GM18498 (cell line): ENCODE data around the gene RASA2.

Source experiments
- ATAC-seq: cut with Tn5 transposase; IDR thresholded peaks from one replicate; pipeline ENCODE4 v1.9.1; 2021; ENCODE audit warnings: mild to moderate bottlenecking, moderate library complexity; ENCODE audit not compliant: unreplicated experiment

The RASA2 gene

DNA sequence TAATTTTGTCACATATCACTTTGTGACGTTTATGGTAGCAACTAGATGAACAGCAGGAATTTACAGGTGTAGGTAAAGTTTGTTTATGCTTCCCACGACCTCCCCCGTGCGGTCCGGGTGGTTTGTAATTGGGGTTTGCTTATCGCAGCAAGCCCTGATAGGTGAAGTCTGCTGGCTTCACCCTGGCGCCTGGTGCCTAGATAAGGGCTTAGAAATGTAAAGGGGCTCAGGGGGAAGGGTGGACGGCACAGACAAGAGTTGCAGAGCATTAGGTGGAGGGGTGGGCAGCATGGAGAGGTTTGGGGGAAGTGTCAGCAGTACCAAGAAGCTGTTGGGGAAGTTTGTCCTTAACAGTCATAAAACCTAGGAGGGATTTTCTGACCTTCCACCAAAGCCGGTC is 143.1 kb downstream of the RASA2 start:
- no peak for ATAC-seq

- ATAC-seq = no peak
Observed at GRCh38 chr3:141632779-141633374, 146.1 kb downstream of the RASA2 start.

DNA sequence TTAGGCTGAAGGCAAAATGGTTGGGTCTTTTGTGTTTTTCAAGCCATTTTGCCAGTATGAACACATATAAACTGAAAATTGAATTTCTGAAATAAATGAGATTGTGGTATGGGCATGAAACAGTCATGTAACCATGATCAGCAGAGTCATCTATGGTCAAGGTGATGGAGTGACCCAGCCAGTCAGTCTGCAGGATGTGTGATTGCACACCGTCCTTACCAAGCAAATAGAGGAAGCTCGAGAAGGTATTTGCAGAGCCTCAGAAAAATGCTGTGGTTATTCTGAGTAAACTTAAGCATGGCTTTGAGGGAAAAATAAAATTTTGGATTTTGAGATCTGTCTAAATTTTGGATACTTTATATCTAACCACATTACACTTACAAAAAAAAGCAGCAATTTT is 155.4 kb downstream of the RASA2 start:
- no peak for ATAC-seq

- no peak for ATAC-seq
Observed at GRCh38 chr3:141643391-141643790, 156.6 kb downstream of the RASA2 start.

GRCh38 chr3:141643796-141644195 is 157.0 kb downstream of the RASA2 start:
- no peak for ATAC-seq

DNA sequence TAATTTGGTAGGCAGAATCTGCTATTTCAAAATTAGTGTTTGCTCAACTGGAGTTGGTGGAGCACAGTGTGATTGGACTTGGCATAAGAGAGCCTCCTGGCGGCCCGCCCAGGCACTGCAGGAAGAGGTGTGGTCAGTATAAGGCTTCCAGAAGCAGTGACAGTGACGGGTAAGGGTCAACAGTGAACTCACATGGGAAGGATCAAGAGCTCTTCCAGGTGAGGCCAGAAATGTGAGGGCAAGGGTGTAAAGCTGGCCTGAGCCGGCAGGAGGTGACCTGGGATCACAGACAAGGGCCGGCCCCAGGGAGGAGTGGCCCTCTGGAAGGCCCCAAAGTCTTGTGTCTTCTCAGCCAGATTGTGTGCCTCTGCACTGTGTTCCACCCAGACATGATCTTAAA is 158.1 kb downstream of the RASA2 start:
- ATAC-seq = peak; percentile 86

GRCh38 chr3:141646760-141647561 is 160.1 kb downstream of the RASA2 start:
- no peak for ATAC-seq

DNA sequence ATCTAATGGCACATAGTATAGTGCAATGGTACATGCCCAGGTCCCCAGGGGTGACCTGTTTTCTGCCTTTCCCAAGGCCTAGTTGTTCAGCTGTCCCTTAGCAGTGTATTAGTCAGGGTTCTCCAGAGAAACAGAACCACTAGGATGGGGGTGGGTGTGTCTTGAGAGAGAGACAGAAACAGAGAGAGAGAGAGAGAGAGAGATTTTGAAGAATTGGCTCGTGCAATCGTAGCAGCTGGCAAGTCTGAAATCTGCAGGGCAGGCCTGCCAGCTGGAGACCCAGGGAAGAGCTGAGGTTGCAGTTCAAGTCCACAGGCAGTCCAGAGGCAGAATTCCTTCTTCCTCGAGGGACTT is 160.7 kb downstream of the RASA2 start:
- no peak for ATAC-seq

DNA sequence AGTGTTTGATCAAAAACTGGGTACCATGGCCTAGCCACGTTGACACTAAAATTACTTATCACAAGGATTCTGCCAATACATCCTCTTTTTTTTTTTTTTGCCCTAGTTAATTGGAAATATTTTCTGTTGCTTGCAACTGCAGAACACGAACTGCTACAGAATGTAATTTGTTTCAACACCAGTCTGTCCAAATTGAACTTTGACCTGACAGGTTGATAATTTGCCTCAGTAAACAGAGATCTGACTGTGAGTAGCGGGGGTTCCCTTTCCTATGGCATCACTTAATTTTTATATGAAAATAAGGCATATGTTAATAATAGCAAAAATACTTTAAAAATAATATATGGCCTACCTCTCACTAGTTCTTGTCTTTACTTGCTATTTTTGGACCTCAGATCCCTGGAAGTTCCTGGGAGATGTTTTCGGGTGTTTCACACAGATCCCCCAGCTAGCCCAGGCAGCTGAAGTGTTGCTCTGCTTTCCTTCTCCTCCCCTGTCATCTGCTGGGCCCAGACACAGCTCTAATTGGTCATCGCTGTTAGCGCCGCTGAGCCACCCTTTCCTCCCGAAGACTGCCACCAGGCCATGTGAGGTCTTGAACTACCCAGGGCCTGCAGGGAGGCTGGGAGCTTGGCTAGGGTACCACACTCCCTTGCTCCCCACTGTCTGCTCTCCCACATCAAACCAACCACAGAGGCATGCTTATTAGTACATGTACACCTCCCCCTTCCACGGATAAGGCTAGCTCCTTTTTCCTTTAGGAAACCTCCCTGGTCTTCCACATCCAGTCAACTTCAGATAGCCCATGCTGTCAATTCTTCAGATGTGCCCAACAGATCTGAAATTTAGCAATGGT is 161.5 kb downstream of the RASA2 start:
- no peak for ATAC-seq

DNA sequence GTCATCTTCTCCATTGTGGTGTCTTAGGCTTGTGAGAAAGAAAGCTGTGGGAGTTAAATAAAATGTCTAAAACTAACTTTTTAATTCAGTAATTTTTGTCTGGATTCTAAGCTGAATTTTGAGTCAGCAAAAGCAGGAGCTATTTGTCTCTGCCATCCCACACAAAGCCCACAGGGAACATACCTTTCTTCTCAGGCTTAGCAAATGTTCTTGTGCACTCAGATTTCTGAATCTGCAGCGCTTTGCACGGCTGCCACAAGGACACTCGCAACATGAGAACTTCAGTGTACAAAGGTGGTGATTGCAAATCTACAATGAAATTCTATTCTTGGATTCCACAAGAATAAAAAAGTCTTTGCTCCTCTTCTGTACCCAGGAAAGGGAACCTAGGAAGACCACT is 163.0 kb downstream of the RASA2 start:
- ATAC-seq = no peak

DNA sequence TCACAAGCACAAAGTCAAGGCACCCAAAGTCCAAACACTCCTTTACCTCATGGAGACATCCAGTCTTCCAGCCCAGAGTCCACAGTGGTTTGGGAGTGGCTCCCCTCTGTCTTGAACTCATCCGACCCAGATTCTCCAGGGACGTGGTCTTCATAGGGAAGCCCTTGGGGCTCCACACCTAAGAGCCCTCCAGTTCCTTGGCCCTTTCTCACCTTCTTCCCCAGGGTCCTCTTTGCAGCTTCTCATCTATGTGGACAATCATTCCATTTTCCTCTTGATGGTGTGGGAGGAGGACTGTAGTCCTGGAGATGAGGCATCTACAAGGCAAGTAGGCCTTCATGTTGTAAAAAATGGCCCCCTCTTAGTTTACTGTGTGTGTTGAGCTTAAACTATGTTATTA is 164.0 kb downstream of the RASA2 start:
- ATAC-seq = no peak

DNA sequence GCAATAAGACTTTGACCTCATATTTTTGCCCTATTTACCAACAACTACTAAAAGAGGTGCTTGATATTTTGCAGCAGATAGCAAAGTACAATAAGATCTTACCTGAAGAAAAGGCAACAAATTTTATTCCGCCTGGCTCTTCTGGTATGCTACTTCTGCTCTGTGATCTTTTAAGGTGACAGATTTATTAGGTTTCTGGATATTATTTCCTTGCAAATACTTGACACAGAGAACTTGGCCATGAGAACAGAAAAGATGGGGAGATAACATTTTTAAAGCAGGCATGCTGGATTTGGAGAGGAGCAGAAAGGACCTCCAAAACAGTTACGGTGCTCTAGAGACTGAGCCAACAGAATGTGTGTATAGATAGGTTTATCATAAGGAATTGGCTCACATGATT is 164.6 kb downstream of the RASA2 start:
- ATAC-seq = no peak

DNA sequence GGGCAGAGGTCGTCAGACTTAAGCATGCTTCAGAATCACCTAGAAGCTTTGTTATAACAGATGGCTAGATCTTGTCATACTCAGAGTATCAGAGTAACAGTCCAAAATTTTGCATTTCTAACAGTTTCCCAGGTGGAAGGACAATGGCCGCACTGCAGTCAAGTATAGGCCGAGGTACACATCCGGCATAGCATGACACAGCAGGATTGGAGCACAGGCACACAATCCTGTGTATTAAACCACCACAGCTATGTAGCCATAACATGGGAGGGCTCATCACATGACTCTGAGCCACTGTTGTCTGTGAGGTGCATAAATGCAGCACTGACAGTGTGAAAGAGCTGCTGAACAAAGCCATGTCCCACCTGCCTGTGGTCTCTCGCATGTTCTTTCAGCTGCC is 165.5 kb downstream of the RASA2 start:
- ATAC-seq = no peak

DNA sequence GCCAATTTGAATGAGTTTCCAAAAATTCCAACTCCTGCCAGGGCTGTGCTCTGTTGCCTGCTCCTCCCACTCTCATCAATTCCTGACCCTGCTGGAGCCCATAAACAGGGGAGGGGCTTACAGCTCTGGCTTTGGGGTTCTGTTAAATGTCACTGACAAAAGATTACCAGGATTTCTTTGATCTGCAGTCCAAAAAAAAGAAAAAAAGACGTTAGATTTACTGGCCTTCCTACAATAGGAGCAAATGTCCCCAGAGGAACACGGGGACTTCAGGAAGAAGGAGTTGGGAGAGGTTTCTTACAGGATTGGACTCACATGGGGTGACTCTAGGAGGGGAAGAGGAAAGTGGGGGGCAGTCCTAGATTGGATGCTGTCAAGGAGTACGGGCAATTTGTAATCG is 167.0 kb downstream of the RASA2 start:
- no peak for ATAC-seq

DNA sequence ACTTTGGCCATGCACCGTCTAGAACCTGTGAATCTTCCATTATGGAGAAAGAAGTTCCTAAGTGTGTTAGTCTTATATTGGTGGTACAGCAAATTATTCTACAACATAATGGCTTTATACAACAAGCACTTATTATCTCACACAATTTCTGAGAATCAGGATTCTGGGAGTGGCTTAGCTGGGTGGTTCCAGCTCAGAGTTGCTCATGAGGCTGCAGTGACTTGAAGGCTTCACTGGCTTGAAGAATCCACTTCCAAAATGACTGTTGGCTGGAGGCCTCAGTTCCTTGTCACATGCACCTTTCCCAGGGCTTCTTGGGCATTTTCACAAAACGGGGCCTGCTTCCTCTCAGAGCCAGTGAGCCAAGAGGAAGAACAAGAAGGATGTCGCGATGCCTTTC is 169.0 kb downstream of the RASA2 start:
- no peak for ATAC-seq

GRCh38 chr3:141656771-141657170 is 169.9 kb downstream of the RASA2 start:
- no peak for ATAC-seq

- ATAC-seq = no peak
Observed at GRCh38 chr3:141657516-141657915, 170.7 kb downstream of the RASA2 start.

DNA sequence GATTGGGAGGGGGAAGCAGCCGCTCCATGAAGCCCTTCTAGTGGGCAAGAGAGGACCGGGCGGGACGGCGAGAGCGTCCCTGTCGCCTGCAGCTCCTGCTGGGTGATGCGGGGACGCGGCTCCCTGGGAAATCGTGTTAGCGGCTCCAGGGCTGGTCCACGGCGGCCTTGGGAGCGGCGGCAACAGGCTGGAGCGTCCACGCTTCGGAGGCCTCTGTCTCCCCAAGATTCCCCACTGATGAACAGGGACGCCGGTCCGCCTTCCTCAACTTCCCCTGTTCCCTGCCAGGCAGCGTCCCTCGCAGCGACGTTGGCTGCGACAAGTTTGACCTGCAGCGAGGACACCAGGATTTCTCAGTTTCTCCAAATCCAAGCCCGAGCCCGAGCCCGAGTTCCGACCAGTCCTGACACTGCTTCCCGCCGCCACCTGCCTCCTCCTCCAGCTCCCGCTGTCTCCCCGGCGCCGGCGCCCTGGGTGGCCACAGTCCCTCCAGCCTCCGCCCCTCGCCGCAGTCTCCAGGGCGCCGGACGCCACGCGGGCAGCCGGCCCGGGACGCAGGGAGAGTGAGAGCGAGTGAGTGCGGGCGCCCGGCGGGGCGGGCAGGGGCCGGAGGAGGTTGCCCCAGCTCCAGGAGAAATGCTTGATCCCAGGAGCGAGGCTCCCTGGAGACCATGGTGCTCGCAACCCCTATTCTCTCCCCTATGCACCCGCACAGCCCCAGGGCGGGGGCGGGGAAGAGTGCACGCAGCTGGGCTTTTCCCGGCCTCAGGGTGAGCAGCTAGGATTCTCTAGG is 173.2 kb downstream of the RASA2 start:
- no peak for ATAC-seq

DNA sequence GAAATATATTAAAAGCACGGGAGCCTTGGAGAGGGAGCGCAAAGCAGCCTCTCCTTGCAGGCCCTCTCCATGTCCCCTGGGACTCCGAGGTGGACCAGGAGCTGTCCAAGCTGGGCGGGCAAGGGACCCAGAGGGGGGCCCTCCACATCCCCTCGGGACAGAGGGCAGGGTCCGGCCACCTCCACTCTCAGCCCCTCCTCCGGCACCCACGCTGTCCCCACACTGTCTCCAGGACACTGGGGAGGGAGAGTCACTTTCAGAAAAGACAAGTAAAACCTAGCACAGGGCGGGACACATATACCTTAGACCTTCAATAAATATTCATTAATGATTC is 173.8 kb downstream of the RASA2 start:
- ATAC-seq = no peak

DNA sequence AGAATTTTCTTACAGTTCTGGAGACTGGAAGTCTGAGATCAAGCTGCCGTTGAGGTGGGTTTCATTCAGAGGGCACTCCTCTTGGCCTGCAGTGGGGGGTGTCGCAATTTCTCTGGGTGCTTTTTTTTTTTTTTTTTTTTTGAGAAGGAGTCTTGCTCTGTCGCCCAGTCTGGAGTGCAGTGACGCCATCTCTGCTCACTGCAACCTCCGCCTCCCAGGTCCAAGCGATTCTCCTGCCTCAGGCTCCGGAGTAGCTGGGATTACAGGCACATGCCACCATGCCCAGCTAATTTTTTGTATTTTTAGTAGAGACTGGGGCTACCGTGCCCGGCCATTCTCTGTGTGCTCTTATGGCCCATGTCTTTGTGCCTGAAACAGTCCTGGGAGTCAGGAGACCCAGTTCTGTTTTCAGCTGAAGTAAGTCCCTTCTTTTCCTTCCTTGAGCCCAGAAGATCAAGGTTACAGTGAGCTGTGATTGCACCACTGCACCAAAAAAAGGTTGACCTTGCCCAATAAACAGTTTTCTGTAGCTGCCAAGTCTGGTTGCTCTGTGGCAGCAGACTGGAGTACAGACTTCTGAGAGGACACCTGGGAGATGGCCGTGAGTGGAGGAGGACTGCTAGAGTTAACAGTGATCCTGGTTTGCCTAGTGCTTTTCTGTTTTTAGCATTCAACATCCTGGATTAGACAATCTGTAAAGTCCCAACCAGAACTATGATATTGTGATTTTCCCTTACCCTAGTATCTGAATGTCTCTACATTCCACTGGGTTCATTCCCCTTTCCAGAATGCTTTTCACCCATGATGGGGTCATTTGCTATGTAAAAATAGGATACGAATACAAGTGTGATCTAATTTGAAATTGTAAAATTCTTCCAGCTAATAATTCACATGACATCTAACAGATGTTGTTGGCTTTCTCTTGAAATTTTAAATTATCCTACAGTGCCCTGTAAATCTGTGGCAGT is 174.7 kb downstream of the RASA2 start:
- ATAC-seq = no peak
